GM21423 (cell line): Measurements from ENCODE around the gene STXBP1.

ENCODE experiments used
- ATAC-seq: cut with Tn5 transposase; IDR thresholded peaks from one replicate; pipeline ENCODE4 v1.9.1; 2021; ENCODE audit warnings: mild to moderate bottlenecking, moderate library complexity; ENCODE audit not compliant: unreplicated experiment

STXBP1 gene

GRCh38 chr9:127651697-127652610 is 39.9 kb downstream of the STXBP1 start:
- ATAC-seq = no peak

GRCh38 chr9:127652733-127653132 is 40.7 kb downstream of the STXBP1 start:
- ATAC-seq = no peak

GRCh38 chr9:127654619-127655018 is 42.5 kb downstream of the STXBP1 start:
- ATAC-seq = no peak

- ATAC-seq = no peak
Measured at GRCh38 chr9:127658428-127658827, 46.4 kb downstream of the STXBP1 start.

DNA sequence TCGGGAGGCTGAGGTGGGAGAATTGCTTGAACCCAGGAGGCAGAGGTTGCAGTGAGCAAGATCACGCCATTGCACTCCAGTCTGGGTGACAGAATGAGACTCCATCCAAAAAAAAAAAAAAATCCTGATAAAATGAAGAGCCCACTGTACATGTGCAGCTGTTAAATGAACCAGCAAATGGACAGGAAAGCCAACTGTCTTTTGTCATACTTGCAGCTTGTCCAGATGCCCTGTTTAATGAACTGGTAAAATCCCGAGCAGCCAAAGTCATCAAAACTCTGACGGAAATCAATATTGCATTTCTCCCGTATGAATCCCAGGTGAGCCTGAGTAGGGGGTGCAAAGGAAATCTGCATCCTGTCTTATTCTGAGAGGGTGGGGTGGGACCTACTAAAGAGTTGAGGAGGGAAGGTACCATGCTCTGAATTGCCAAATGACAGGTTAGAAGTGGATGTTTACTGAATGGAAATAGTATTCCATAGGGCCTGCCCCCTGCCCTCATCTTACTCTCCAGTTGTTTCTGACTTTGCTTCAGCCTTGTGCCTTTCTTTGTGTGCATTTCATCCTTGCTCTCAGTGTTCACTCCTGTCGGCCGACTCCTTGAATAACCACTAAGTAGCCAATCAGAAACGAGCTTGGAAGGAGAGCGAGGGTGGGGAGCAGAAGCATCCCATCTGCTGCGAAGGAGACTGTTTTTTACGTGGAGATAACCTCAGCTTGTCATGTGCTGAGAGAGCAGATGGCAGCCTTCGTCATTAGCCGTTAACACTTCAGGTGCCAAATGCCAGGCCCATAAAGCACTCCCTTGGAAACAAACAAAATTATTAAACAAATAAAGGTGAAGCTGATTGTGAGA is 49.0 kb downstream of the STXBP1 start:
- no peak for ATAC-seq

DNA sequence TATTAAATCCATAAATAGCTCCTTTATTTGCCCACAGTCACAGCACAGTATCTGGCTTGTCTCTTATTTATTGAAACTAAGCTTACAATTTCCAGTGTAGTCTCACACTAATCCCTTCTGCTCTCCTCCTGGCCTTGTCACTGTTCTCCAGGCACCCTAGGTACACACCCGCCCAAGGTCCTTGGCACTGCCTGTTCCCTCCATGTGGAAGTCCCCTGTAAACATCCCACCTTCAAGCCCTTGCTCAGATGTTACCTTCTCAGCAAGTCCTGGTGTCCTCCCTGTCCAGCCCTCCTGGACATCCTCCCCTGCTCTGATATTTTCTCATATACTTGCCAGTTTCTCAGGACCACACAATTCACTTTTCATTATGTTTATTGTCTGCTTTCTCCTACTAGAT is 50.5 kb downstream of the STXBP1 start:
- ATAC-seq = no peak

GRCh38 chr9:127664324-127664677 is 52.2 kb downstream of the STXBP1 start:
- ATAC-seq = no peak

DNA sequence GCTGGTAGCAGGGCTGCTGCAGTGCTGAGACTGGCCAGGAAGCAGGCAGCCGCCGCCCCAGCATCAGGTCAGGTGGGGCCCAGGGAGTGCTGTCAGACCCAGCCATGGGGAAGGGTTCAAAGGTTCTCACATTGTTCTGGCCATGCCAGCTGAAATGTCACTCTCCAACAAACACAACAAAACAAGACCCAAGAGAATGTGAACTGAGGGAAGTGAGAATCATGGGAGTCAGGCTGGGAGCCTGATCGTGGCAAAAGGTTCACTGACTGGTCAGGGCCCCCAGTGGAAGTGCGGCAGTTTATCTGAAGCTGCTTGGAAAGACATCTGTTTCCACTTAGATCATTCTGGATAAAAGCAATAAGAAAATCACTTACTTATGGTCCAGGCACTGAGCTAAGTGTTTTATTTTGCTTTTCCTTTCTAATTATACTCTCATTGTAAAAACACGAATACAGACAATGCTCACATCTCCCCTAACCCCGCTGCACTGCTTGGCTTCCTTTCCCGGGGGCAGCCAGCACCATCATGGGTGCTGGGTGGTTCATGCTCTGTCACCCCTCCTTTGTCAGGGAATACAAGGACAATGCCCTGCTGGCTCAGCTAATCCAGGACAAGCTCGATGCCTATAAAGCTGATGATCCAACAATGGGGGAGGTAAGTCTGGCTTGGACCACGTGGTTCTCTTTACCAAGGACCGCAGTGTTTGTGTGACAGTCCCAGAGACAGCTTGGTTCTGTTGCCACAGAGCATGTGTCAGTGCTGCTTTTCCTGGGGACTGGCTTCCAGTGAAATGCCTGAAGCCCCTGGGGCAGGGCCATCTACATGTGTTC is 52.8 kb downstream of the STXBP1 start:
- ATAC-seq = no peak

- no peak for ATAC-seq
Measured at GRCh38 chr9:127667127-127667844, 55.2 kb downstream of the STXBP1 start.

- ATAC-seq = no peak
Measured at GRCh38 chr9:127667906-127668305, 55.8 kb downstream of the STXBP1 start.

DNA sequence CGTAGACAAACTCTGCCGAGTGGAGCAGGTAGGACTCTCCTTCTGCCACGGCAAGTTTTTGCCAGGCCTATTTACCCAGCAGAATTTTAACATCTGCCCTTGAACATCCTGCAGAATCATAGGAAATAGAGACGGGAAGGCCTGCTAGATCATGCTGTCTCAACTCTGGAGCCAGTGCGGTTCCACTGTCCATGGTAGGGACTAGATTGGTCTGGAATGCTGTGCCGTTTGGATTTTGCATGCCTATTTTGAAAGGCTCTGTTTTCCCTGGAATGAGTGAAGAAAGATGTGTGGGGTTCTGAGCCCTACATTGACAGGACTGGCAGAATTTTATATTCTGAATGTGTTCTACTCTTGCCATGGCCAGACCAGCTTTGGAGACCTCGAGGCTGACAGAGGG is 61.2 kb downstream of the STXBP1 start:
- ATAC-seq = no peak

- no peak for ATAC-seq
Measured at GRCh38 chr9:127676638-127677037, 64.6 kb downstream of the STXBP1 start.

DNA sequence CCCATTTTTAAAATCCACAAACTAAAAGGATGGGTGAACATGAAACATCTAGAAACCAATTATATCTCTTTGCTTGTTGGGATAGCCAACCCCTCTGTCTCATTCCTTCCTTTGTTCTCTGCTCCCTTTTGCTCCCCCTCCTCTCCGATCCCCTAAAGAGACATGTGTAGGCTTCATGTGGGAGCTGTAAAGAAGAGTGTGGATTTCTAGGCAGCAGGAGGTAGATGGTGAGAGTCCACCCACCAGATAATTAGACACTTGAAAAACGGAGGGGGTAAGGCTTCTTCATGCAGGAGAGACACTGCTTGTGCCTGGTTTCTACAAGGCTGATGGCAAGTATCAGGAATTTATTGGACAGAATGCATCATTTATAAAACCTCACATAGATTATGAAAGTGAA is 67.4 kb downstream of the STXBP1 start:
- no peak for ATAC-seq

- no peak for ATAC-seq
Measured at GRCh38 chr9:127680226-127680625, 68.1 kb downstream of the STXBP1 start.

DNA sequence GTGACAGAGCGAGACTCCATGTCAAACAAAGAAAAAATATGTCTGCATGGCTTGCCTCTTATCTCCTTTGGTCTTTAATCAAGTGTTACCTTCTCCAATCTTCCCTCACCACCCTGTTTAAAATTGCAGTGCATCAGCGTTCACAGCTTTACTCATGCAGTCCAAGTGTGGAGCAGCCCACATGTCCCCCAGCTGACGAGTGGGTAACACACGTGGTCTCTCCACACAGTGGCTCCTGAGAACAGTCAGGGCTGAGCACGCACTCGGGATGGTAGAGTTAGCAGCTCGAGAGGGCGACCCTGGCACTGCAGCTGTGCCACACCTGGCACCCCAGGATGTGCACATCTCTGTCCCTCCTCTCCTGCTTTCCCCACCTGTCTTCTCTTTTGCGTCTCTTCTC is 68.8 kb downstream of the STXBP1 start:
- ATAC-seq = no peak

- no peak for ATAC-seq
Measured at GRCh38 chr9:127682351-127683136, 70.5 kb downstream of the STXBP1 start.

DNA sequence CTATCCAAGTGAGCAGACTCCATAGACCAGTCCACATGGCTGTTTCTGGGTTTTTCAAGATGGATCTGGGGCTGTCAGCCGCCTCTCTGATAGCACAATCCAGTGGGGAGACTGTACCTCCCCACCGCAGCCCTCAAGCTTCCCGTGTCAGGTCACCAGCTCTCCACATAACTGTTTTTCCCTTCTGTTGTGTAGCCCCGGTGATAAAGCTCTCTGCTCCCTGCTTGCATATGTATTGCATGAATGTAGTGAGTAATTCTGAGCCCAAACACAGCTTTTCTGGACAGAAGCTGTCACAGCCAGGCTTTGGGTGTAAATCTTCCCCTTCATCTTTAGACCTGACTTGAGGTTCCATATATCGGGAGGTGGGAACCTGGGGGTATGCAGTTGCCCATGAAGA is 71.6 kb downstream of the STXBP1 start:
- ATAC-seq = no peak

- ATAC-seq = no peak
Measured at GRCh38 chr9:127684576-127684975, 72.5 kb downstream of the STXBP1 start.

GRCh38 chr9:127686461-127687393 is 74.7 kb downstream of the STXBP1 start:
- no peak for ATAC-seq
